ENCODE measurements around the gene CFAP70. TPM values are rescaled to one million over a fixed set of nuclear protein-coding genes. Genes with fewer than 3 reads are reported as not detected.

Gene CFAP70
- total RNA-seq: 0.13 and 0.64 TPM in 2 replicates

DNA sequence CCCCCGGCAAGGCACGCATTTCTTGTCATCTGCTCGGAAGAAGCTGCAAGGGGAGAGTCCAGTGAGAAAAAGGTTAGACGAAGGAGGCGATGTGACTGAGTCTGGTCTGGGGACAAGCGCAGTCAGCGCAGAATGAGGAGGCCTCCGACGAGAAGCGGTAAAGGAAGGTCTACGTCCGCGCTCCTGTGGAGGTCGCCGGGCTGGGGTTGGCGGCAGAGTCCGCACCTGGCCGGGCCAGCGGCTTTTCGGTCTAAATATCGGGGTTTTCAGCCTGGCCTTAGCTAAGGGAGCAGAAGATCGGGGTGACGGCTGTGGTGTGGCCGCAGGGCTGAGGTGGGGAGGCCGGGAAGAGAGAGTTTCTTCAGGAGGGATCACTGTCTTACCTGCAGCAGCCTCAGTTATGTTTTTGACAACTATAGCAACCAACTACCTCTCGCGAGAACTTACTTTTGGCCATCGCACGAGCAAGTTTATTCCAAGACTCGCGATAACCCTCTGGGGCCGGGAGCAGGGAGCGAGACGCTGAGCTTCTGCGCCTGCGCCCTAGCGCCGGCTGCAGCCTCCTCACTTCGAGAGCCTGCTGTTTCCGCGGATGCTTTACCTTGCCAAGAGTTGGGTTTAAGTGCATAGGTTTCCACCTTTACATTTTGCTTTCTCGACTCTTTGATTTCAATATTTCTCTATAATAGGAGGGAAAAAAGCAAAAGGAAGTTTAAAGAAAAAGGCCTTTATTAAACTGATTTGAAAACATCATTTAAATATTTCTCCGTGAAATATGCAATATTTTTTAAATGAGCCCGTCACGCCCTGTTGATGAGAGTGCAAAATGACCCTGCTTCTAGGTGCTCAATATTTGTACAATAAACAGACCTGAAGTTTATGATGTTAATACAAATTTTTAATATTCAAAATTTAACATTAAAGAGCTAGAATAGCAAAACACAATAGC lies at the start of gene CFAP70:
Gene CFAP70, minus strand, starts transcription at position 534 of the 949 bp plus-strand sequence. CDS start 4,068 bp downstream, outside the sequence.

DNA sequence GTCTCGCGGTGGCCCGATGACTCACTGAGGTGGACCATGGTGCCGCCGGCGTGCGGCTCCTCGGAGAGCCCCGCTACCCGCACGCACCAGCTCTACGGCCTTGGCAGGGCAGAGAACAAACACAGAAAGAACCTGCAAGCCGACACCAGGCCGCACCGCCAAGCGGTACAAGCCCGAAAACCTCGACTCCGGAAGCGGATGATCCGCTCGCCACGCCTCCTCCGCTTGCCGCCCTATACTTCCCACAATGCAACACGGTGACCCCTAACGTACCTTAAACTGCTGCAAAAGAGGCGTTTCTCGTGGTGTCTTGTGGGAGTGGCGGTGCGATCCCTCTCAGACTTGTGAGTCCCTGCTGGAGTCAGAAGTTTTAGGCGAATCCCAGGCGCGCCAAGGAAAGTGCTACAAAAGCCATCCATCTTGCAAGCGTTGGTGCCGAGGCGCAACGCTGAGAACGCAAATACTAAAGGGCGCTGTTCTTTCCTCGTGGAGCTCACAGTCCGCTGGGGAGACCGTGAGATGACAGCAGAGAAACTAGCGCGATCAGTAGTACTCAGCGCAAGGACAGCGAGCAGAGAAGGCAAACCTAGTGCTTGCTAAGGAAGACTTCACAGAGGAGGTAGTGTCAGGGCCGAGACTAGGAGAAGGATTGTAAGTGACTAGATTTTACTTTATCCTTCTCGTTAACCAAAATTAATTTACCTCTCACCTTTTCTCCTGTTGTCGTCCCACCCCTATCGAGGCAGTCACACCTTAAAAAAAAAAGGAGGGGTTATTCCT lies 106.0 kb downstream of the CFAP70 start, which contains the start of gene MRPS16:
Gene MRPS16, minus strand, starts transcription at position 200 of the 780 bp plus-strand sequence. Its CDS starts 162 bp downstream, at position 38.

DNA sequence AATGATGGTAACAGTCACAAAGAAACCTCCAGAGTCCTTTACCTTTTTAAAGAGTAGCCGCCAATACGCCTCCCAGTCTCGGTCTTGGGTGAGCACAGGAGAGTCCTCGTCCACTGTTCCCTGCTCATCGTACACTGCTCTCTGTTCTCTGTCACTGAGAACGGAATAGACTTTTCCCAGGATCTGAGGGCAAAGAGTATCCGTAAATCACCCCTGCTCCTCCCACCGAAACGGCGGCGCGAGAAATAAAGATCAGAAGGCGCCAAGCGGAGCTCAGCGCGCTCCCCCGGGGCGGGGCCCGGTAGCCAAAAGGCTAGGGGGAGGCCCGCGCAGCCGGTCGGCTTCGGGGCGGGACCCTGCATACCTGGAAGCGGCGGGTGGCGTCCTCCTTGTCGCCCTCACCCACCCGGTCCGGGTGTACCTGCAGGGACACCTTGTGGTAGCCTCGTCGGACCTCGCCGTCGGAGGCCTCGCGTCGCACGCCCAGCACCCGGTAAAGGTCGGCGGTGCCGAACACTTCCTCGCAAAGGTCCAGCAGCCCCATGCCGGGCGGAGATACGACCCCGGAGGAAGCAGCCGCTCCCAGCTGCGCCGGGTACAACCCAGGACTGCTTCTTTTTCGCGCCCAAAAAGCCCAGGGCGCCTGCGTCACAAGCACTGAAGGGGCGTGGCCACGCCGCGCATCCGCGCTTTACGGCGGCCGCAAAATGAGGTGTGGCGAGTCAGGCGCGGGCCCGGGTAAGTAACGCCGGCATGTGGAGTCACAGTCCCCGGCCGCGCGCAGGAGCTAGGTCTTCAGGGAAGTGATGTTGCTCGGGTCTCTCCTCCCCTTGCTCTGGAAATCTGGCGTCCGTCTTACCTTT lies 111.8 kb downstream of the CFAP70 start, which contains the start of gene DNAJC9:
Gene DNAJC9, minus strand, starts transcription at position 610 of the 863 bp plus-strand sequence. Its CDS starts 66 bp downstream, at position 544.

Other genes with a start within 250 kb of the CFAP70 start
- gene NUDT13, start 248.4 kb downstream of the CFAP70 start, total RNA-seq: 1.1 and 1.4 TPM in 2 replicates
- gene ECD, start 190.9 kb downstream of the CFAP70 start, total RNA-seq: 22.3 and 28.8 TPM in 2 replicates
- gene FAM149B1, start 190.7 kb downstream of the CFAP70 start, total RNA-seq: 6.9 and 9.6 TPM in 2 replicates
- gene DNAJC9, start 111.6 kb downstream of the CFAP70 start, total RNA-seq: 11.3 and 30.8 TPM in 2 replicates
- 46.5 and 60.0 TPM in 2 replicates for gene MRPS16, start 106.2 kb downstream of the CFAP70 start, total RNA-seq
- gene ANXA7, start 55.2 kb upstream of the CFAP70 start, total RNA-seq: 45.6 and 75.9 TPM in 2 replicates
- 0.39 and 0.96 TPM in 2 replicates for gene MSS51, start 74.7 kb upstream of the CFAP70 start, total RNA-seq
- 20.7 and 22.8 TPM in 2 replicates for gene PPP3CB, start 137.2 kb upstream of the CFAP70 start, total RNA-seq
- 5.8 and 6.5 TPM in 2 replicates for gene USP54, start 232.5 kb upstream of the CFAP70 start, total RNA-seq